IMR-90 (cell line): Measurements from ENCODE around the gene MYO1D. TPM values are rescaled to one million over a fixed set of nuclear protein-coding genes. Genes with fewer than 3 reads are reported as not detected.
A peak's percentile ranks its signal among the peaks of the same experiment; 100 is the strongest.

Experiments
- ATAC-seq: fragments of 200-7000 bp; cut with Tn5 transposase; 2 replicates; pipeline ENCODE4 v1.9.1; 2020; ENCODE audit warnings: low read depth, mild to moderate bottlenecking, moderate library complexity
- BruUV-seq: library from RNA; stranded (reverse); fragments of 400-500 nt; replicated peaks from 2 replicates; lab custom pipeline; 2021; lab: Mats Ljungman, UMichigan
- CTCF ChIA-PET: fragments of 300-600 bp; formaldehyde crosslinking; extraction: SDS; loops from one replicate; lab custom pipeline; 2021; ENCODE audit warnings: antibody characterized with exemption; lab: Yijun Ruan, JAX
- POLR2A ChIA-PET: fragments of 300-600 bp; sonication (Branson Sonifier 250); formaldehyde crosslinking; loops from one replicate; lab custom pipeline; 2022; ENCODE audit warnings: antibody characterized with exemption; ENCODE audit not compliant: unreplicated experiment; lab: Charles Lee
- DNase-seq: peaks from one replicate; pipeline ENCODE4 v3.0.0; 2013
- H2AFZ ChIP-seq: replicated peaks from 2 replicates; pipeline ENCODE3; 2013; ENCODE audit warnings: low read length, mild to moderate bottlenecking; ENCODE audit not compliant: poor library complexity
- H2AK5ac ChIP-seq: 2 replicates; pipeline ENCODE4 v1.6.1; 2013; ENCODE audit warnings: low read depth, low read length, inconsistent platforms
- H2AK9ac ChIP-seq: replicated peaks from 2 replicates; pipeline ENCODE3; 2013; ENCODE audit warnings: mild to moderate bottlenecking, low read depth, low read length, moderate library complexity; ENCODE audit not compliant: poor library complexity
- H2BK120ac ChIP-seq: 2 replicates; pipeline ENCODE4 v1.6.1; 2013; ENCODE audit warnings: low read depth, low read length, inconsistent platforms
- H2BK15ac ChIP-seq: 3 replicates; pipeline ENCODE4 v1.6.1; 2013; ENCODE audit warnings: low read depth, low read length, inconsistent platforms
- H2BK20ac ChIP-seq: 2 replicates; pipeline ENCODE4 v1.6.1; 2013; ENCODE audit warnings: low read depth, mild to moderate bottlenecking, inconsistent platforms, low read length, moderate library complexity
- H2BK5ac ChIP-seq: 2 replicates; pipeline ENCODE4 v1.6.1; 2013; ENCODE audit warnings: mild to moderate bottlenecking, low read depth, low read length, inconsistent platforms; ENCODE audit not compliant: poor library complexity, severe bottlenecking
- H3K14ac ChIP-seq: replicated peaks from 2 replicates; pipeline ENCODE4 v1.6.1; 2013; ENCODE audit warnings: low read depth, low read length, inconsistent platforms
- H3K18ac ChIP-seq: 2 replicates; pipeline ENCODE4 v1.6.1; 2013; ENCODE audit warnings: low read depth, low read length, control low read depth
- H3K23ac ChIP-seq: 2 replicates; pipeline ENCODE4 v1.6.1; 2013; ENCODE audit warnings: low read depth, low read length, inconsistent platforms
- H3K27ac ChIP-seq: 2 replicates; pipeline ENCODE4 v1.5.1; 2013; ENCODE audit warnings: mild to moderate bottlenecking, control low read depth, low read length; ENCODE audit not compliant: insufficient read depth
- H3K27me3 ChIP-seq: 2 replicates; pipeline ENCODE4 v1.6.1; 2013; ENCODE audit warnings: low read length; ENCODE audit not compliant: control insufficient read depth, insufficient read depth
- H3K36me3 ChIP-seq: 2 replicates; pipeline ENCODE4 v1.6.1; 2013; ENCODE audit warnings: low read length, mixed read lengths; ENCODE audit not compliant: control insufficient read depth, insufficient read depth
- H3K4ac ChIP-seq: 2 replicates; pipeline ENCODE4 v1.6.1; 2013; ENCODE audit warnings: low read depth, low read length, inconsistent platforms
- H3K4me1 ChIP-seq: 2 replicates; pipeline ENCODE4 v1.6.1; 2013; ENCODE audit warnings: low read length, mixed read lengths; ENCODE audit not compliant: control insufficient read depth, insufficient read depth
- H3K4me2 ChIP-seq: 2 replicates; pipeline ENCODE4 v1.6.1; 2013; ENCODE audit warnings: low read depth, mild to moderate bottlenecking, control low read depth, low read length, moderate library complexity
- H3K4me3 ChIP-seq: 2 replicates; pipeline ENCODE4 v1.5.1; 2013; ENCODE audit warnings: low read depth, mild to moderate bottlenecking, control low read depth, low read length, moderate library complexity; ENCODE audit not compliant: insufficient read depth
- H3K56ac ChIP-seq: 2 replicates; pipeline ENCODE4 v1.6.1; 2013; ENCODE audit warnings: low read length, inconsistent platforms; ENCODE audit not compliant: insufficient read depth; ENCODE audit errors: extremely low read depth
- H3K79me1 ChIP-seq, 2 experiments: 2 replicates each; pipeline ENCODE4 v1.6.1; 2013; ENCODE audit warnings: low read length in 2 of 2, inconsistent platforms in 1 of 2, low read depth in 1 of 2
- H3K9ac ChIP-seq: 2 replicates; pipeline ENCODE4 v1.6.1; 2013; ENCODE audit warnings: low read depth, low read length, control low read depth
- H3K9me1 ChIP-seq: 2 replicates; pipeline ENCODE4 v1.6.1; 2013; ENCODE audit warnings: low read length, inconsistent platforms; ENCODE audit not compliant: insufficient read depth
- H3K9me3 ChIP-seq: 2 replicates; pipeline ENCODE4 v1.6.1; 2013; ENCODE audit warnings: low read length; ENCODE audit not compliant: control insufficient read depth, insufficient read depth
- H4K20me1 ChIP-seq: 2 replicates; pipeline ENCODE4 v1.6.1; 2013; ENCODE audit warnings: low read length, inconsistent platforms; ENCODE audit not compliant: insufficient read depth
- H4K5ac ChIP-seq: 2 replicates; pipeline ENCODE4 v1.6.1; 2013; ENCODE audit warnings: mild to moderate bottlenecking, low read depth, low read length, control low read depth
- H4K8ac ChIP-seq, 2 experiments: 2 replicates each; pipeline ENCODE4 v1.6.1; 2013; ENCODE audit warnings: low read depth in 2 of 2, low read length in 2 of 2, control low read depth in 1 of 2, inconsistent platforms in 1 of 2
- H4K91ac ChIP-seq: 2 replicates; pipeline ENCODE4 v1.6.1; 2013; ENCODE audit warnings: low read depth, low read length, inconsistent platforms; ENCODE audit not compliant: insufficient read depth
- CEBPB ChIP-seq: IDR thresholded peaks from 2 replicates; pipeline ENCODE4 v1.6.1; 2012; ENCODE audit warnings: low read depth, low read length, improper control_type of control experiment
- FOS ChIP-seq: fragments of 150-350 bp; IDR thresholded peaks from 2 replicates; pipeline ENCODE4 v1.6.1; 2016; ENCODE audit warnings: low read depth, low read length
- WGBS, 2 experiments: methylation state at CpG; one replicate each; pipeline versions ENCODE4 v1.1.5 to v1.1.7; 2013; ENCODE audit warnings: missing lambda C conversion rate in 2 of 2; ENCODE audit not compliant: insufficient read length in 1 of 2; ENCODE audit errors: extremely low coverage in 2 of 2; 5-methylcytosine and 5-hydroxymethylcytosine counted together
- dilution Hi-C: fragments of 300-500 bp; cut with HindIII; formaldehyde crosslinking; loops from one replicate; pipeline ENCODE4 v1.14.3; 2018; ENCODE audit warnings: low sequenced_read_pairs; ENCODE audit not compliant: unreplicated experiment
- in situ Hi-C: fragments of 300-500 bp; cut with MboI; formaldehyde crosslinking; loops from 3 replicates; pipeline ENCODE4 v1.14.3; 2019; ENCODE audit warnings: low sequenced_read_pairs, inconsistent platforms, mixed read lengths
- intact Hi-C: fragments of 100-400 bp; cut with micrococcal nuclease; formaldehyde crosslinking; loops from 2 replicates; pipeline ENCODE4 v1.10.0; 2022
- polyA plus RNA-seq, 3 experiments: library from polyadenylated mRNA; depleted of rRNA; stranded (reverse); fragments of >200 nt; gene quantifications; 2 replicates each; pipeline ENCODE4 v1.2.3, GENCODE V29; 2012; ENCODE audit warnings: low replicate concordance in 1 of 3
- total RNA-seq: library from RNA; depleted of rRNA; stranded (reverse); fragments of >200 nt; gene quantifications from 2 replicates; pipeline ENCODE4 v1.2.3, GENCODE V29; 2012

The MYO1D gene
- total and polyA plus RNA-seq, 2 of the 4 experiments (the other 2 are of a cell fraction) = 0.63 to 0.90 TPM

GRCh38 chr17:32628271-32629044 is 248.5 kb downstream of the MYO1D start:
- in situ Hi-C loops = no loop called here

More at GRCh38 chr17:32628271-32629044, 248.5 kb downstream of the MYO1D start:
- Histone ChIP-seq H4K5ac (no peak overlapping the region), H3K79me1 (no peaks in the 10 kb centered on the region), H3K18ac (no peak overlapping the region), H3K23ac (no peak overlapping the region), H2AFZ (no peak overlapping the region), H3K27me3 (peaks cover 10% of the 10 kb centered on the region), H3K9me3 (no peaks in the 10 kb centered on the region), H3K9ac (no peak overlapping the region), H2BK20ac (no peak overlapping the region), H3K36me3 (no peaks in the 10 kb centered on the region), H3K4ac (no peak overlapping the region), H3K4me1 (no peaks in the 10 kb centered on the region), H2BK120ac (no peak overlapping the region), H3K14ac (no peak overlapping the region), H3K27ac (no peak overlapping the region), H4K8ac (no peak overlapping the region), H4K91ac (no peak overlapping the region), H2AK9ac (no peak overlapping the region), H3K4me3 (no peak overlapping the region), H2BK15ac (no peak overlapping the region), H3K56ac (no peak overlapping the region), H3K4me2 (no peak overlapping the region), H2BK5ac (no peak overlapping the region), H3K9me1 (no peaks in the 10 kb centered on the region), H2AK5ac (no peak overlapping the region), H4K20me1 (no peaks in the 10 kb centered on the region)
- ATAC-seq = no peak
- dilution Hi-C loops = no loop called here
- TF ChIP-seq CEBPB (peak; percentile 7; the same call in 1 of the 2 replicates), FOS (no peak)
- intact Hi-C loops = no loop called here
- no TSS peak for BruUV-seq
- no CpG with 5 or more reads among the region's 4 CpGs for WGBS, 2 experiments
- CTCF ChIA-PET = no interaction called here
- DNase-seq = no peak
- POLR2A ChIA-PET = no interaction called here
